ENCODE data around the gene COL8A2.

Gene COL8A2

GRCh38 chr1:36148821-36149236, 23.8 kb upstream of the COL8A2 start:
- no peak for TF ChIP-seq CTCF (IDR thresholded peaks at IDR 0.05; ENCODE audit: control insufficient read depth, insufficient read depth, low read depth, low read length, missing control alignments)
- DNase-seq (ENCODE audit: low read depth) = no peak
- H3K4me3 ChIP-seq (ENCODE audit: control insufficient read depth, low read depth, low read length) = peak overlapping the region; percentile 66

GRCh38 chr1:36144413-36144812, 19.4 kb upstream of the COL8A2 start:
- no peak overlapping the region for H3K4me3 ChIP-seq (ENCODE audit: control insufficient read depth, low read depth, low read length)
- DNase-seq (ENCODE audit: low read depth) = no peak
- TF ChIP-seq CTCF (IDR thresholded peaks at IDR 0.05; ENCODE audit: control insufficient read depth, insufficient read depth, low read depth, low read length, missing control alignments) = no peak

GRCh38 chr1:36143424-36143823, 18.4 kb upstream of the COL8A2 start:
- no peak for TF ChIP-seq CTCF (IDR thresholded peaks at IDR 0.05; ENCODE audit: control insufficient read depth, insufficient read depth, low read depth, low read length, missing control alignments)
- H3K4me3 ChIP-seq (ENCODE audit: control insufficient read depth, low read depth, low read length) = no peak overlapping the region
- DNase-seq (ENCODE audit: low read depth) = no peak

- no peak for DNase-seq (ENCODE audit: low read depth)
- no peak overlapping the region for H3K4me3 ChIP-seq (ENCODE audit: control insufficient read depth, low read depth, low read length)
- TF ChIP-seq CTCF (IDR thresholded peaks at IDR 0.05; ENCODE audit: control insufficient read depth, insufficient read depth, low read depth, low read length, missing control alignments) = no peak
Observed at GRCh38 chr1:36142121-36142520, 17.1 kb upstream of the COL8A2 start.

- no peak overlapping the region for H3K4me3 ChIP-seq (ENCODE audit: control insufficient read depth, low read depth, low read length)
- no peak for TF ChIP-seq CTCF (IDR thresholded peaks at IDR 0.05; ENCODE audit: control insufficient read depth, insufficient read depth, low read depth, low read length, missing control alignments)
- DNase-seq (ENCODE audit: low read depth) = no peak
Observed at GRCh38 chr1:36139521-36139920, 14.5 kb upstream of the COL8A2 start.

GRCh38 chr1:36137776-36138175, 12.8 kb upstream of the COL8A2 start:
- no peak for DNase-seq (ENCODE audit: low read depth)
- no peak overlapping the region for H3K4me3 ChIP-seq (ENCODE audit: control insufficient read depth, low read depth, low read length)
- no peak for TF ChIP-seq CTCF (IDR thresholded peaks at IDR 0.05; ENCODE audit: control insufficient read depth, insufficient read depth, low read depth, low read length, missing control alignments)

GRCh38 chr1:36137226-36137625, 12.2 kb upstream of the COL8A2 start:
- no peak overlapping the region for H3K4me3 ChIP-seq (ENCODE audit: control insufficient read depth, low read depth, low read length)

More at GRCh38 chr1:36137226-36137625, 12.2 kb upstream of the COL8A2 start:
- no peak for DNase-seq (ENCODE audit: low read depth)
- no peak for TF ChIP-seq CTCF (IDR thresholded peaks at IDR 0.05; ENCODE audit: control insufficient read depth, insufficient read depth, low read depth, low read length, missing control alignments)

Data from AG09309 (cell line).